Activated CD8-positive, alpha-beta memory T cell treated with anti-CD3 and anti-CD28 coated beads, Interleukin-2, amount 50 U/mL, for 24 hours (primary cell): ENCODE measurements around the gene INPP5A.

Source experiments
- DNase-seq: peaks from one replicate; pipeline ENCODE4 v3.0.0-alpha.2; 2020; ENCODE audit errors: extremely low read depth

The INPP5A gene

GRCh38 chr10:132613566-132614348 lies 76.2 kb downstream of the INPP5A start:
- DNase-seq, result no peak

- no peak for DNase-seq
Measured at GRCh38 chr10:132614431-132615340, 77.1 kb downstream of the INPP5A start.

- DNase-seq, result no peak
Measured at GRCh38 chr10:132615341-132616169, 78.0 kb downstream of the INPP5A start.

- DNase-seq, result peak; percentile 35
Measured at GRCh38 chr10:132616170-132616995, 78.8 kb downstream of the INPP5A start.

GRCh38 chr10:132616996-132617736 lies 79.6 kb downstream of the INPP5A start:
- DNase-seq, result no peak

GRCh38 chr10:132617737-132618052 lies 80.1 kb downstream of the INPP5A start:
- DNase-seq, result no peak

GRCh38 chr10:132618158-132618919 lies 80.8 kb downstream of the INPP5A start:
- DNase-seq, result no peak

GRCh38 chr10:132619927-132620326 lies 82.3 kb downstream of the INPP5A start:
- DNase-seq, result no peak

GRCh38 chr10:132624061-132624846 lies 86.7 kb downstream of the INPP5A start:
- no peak for DNase-seq

- no peak for DNase-seq
Measured at GRCh38 chr10:132624847-132625471, 87.4 kb downstream of the INPP5A start.

GRCh38 chr10:132626019-132626760 lies 88.6 kb downstream of the INPP5A start:
- no peak for DNase-seq

GRCh38 chr10:132626761-132627665 lies 89.4 kb downstream of the INPP5A start:
- no peak for DNase-seq

- DNase-seq, result no peak
Measured at GRCh38 chr10:132627666-132628531, 90.3 kb downstream of the INPP5A start.

- DNase-seq, result no peak
Measured at GRCh38 chr10:132628966-132629900, 91.6 kb downstream of the INPP5A start.

GRCh38 chr10:132630156-132630555 lies 92.6 kb downstream of the INPP5A start:
- no peak for DNase-seq
